HCT116 (cell line): Measurements from ENCODE around the gene CEACAM18. TPM values are rescaled to one million over a fixed set of nuclear protein-coding genes. Genes with fewer than 3 reads are reported as not detected.

ENCODE experiments used
- ATAC-seq: fragments of 200-7000 bp; cut with Tn5 transposase; 2 replicates; pipeline ENCODE4 v1.9.1; 2020; ENCODE audit warnings: mild to moderate bottlenecking, moderate library complexity
- BruUV-seq: library from RNA; stranded (reverse); fragments of 400-500 nt; replicated peaks from 2 replicates; lab custom pipeline; 2021; lab: Mats Ljungman, UMichigan
- CTCF ChIA-PET: fragments of 300-600 bp; sonication (Branson Sonifier 250); formaldehyde crosslinking; loops from one replicate; lab custom pipeline; 2021; ENCODE audit warnings: antibody characterized with exemption; lab: Charles Lee
- POLR2A ChIA-PET: fragments of 300-600, 350-600 bp; sonication (Branson Sonifier 250); formaldehyde crosslinking; loops from one replicate; lab custom pipeline; 2021; ENCODE audit warnings: antibody characterized with exemption; lab: Charles Lee
- RAD21 ChIA-PET, 2 experiments: fragments of 300-600 bp; sonication (Branson Sonifier 250); formaldehyde crosslinking; loops; one replicate each; lab custom pipeline; 2023; ENCODE audit warnings: low total read pairs in 2 of 2; ENCODE audit not compliant: uncharacterized antibody in 2 of 2, unreplicated experiment in 2 of 2, low non-redundant PET in 1 of 2; lab: Charles Lee
- DNase-seq: peaks from one replicate; pipeline ENCODE4 v3.0.0-alpha.2; 2010; ENCODE audit warnings: low read depth, low spot score
- H2AFZ ChIP-seq: fragments of 200-600 bp; shearing (Covaris generic), sonication (generic); 2 replicates; pipeline ENCODE4 v1.6.1; 2017; ENCODE audit warnings: low read depth, mixed run types, mixed read lengths, antibody characterized with exemption, low read length; ENCODE audit not compliant: poor library complexity, severe bottlenecking
- H3K27ac ChIP-seq: 2 replicates; pipeline ENCODE4 v1.5.1; 2012; ENCODE audit warnings: low read depth, low read length
- H3K27me3 ChIP-seq: fragments of 200-600 bp; sonication (generic); 2 replicates; pipeline ENCODE4 v1.6.1; 2016; ENCODE audit warnings: mixed run types, low read length, mixed read lengths; ENCODE audit not compliant: insufficient read depth
- H3K36me3 ChIP-seq, 2 experiments: fragments of 200-500 bp in 1 of 2; fragments of 200-600 bp in 1 of 2; sonication (Bioruptor generic) in 1 of 2; sonication (generic) in 1 of 2; 2 replicates each; pipeline versions ENCODE4 v1.5.1 to v1.6.1; 2014 to 2016; ENCODE audit warnings: low read length in 2 of 2, inconsistent platforms in 1 of 2, mixed read lengths in 1 of 2, mixed run types in 1 of 2; ENCODE audit not compliant: insufficient read depth in 2 of 2, control insufficient read depth in 1 of 2
- H3K4me1 ChIP-seq, 2 experiments: fragments of 200-600 bp in 1 of 2; sonication (generic) in 1 of 2; 2 replicates each; pipeline versions ENCODE4 v1.5.1 to v1.6.1; 2012 to 2017; ENCODE audit warnings: low read length in 2 of 2, inconsistent platforms in 1 of 2, mild to moderate bottlenecking in 1 of 2, mixed read lengths in 1 of 2, mixed run types in 1 of 2, moderate library complexity in 1 of 2; ENCODE audit not compliant: insufficient read depth in 2 of 2, control insufficient read depth in 1 of 2
- H3K4me2 ChIP-seq: fragments of 200-600 bp; sonication (generic); 2 replicates; pipeline ENCODE4 v1.6.1; 2017; ENCODE audit warnings: mixed run types, low read length, mixed read lengths
- H3K4me3 ChIP-seq, 2 experiments: fragments of 200-600 bp in 1 of 2; sonication (generic) in 1 of 2; replicated peaks in 1 of 2; 2 replicates each; pipeline ENCODE4 v1.5.1; 2011 to 2016; ENCODE audit warnings: low read length in 2 of 2, control low read depth in 1 of 2, low read depth in 1 of 2, mild to moderate bottlenecking in 1 of 2, mixed read lengths in 1 of 2, mixed run types in 1 of 2
- H3K79me2 ChIP-seq: fragments of 200-600 bp; sonication (generic); 2 replicates; pipeline ENCODE4 v1.6.1; 2017; ENCODE audit warnings: mild to moderate bottlenecking, mixed run types, low read length, moderate library complexity, mixed read lengths; ENCODE audit not compliant: insufficient read depth
- H3K9ac ChIP-seq: fragments of 200-600 bp; sonication (generic); 2 replicates; pipeline ENCODE4 v1.6.1; 2016; ENCODE audit warnings: low read length, mixed read lengths
- H3K9me2 ChIP-seq: fragments of 200-600 bp; sonication (generic), shearing (Covaris generic); 2 replicates; pipeline ENCODE4 v1.6.1; 2017; ENCODE audit warnings: mixed run types, mild to moderate bottlenecking, moderate library complexity; ENCODE audit not compliant: insufficient read depth
- H3K9me3 ChIP-seq, 2 experiments: fragments of 200-500 bp in 1 of 2; fragments of 200-600 bp in 1 of 2; sonication (Bioruptor generic) in 1 of 2; sonication (generic) in 1 of 2; 2 replicates each; pipeline ENCODE4 v1.6.1; 2014 to 2017; ENCODE audit warnings: low read length in 2 of 2, mixed read lengths in 2 of 2, inconsistent platforms in 1 of 2, low read depth in 1 of 2, mild to moderate bottlenecking in 1 of 2, mixed run types in 1 of 2, moderate library complexity in 1 of 2; ENCODE audit not compliant: control insufficient read depth in 1 of 2, insufficient read depth in 1 of 2
- H4K20me1 ChIP-seq: fragments of 200-600 bp; sonication (generic), shearing (Covaris generic); 2 replicates; pipeline ENCODE4 v1.6.1; 2017; ENCODE audit warnings: mixed run types, mild to moderate bottlenecking, moderate library complexity; ENCODE audit not compliant: insufficient read depth
- ELF1 ChIP-seq: IDR thresholded peaks from 2 replicates; pipeline ENCODE4 v1.6.1; 2012; ENCODE audit warnings: low read depth, borderline replicate concordance
- EZH2 ChIP-seq: fragments of 200-600 bp; sonication (generic); IDR thresholded peaks from 2 replicates; pipeline ENCODE4 v1.6.1; 2017; ENCODE audit warnings: antibody characterized with exemption, mixed run types
- EZH2phosphoT487 ChIP-seq: fragments of 200-600 bp; IDR thresholded peaks from 2 replicates; pipeline ENCODE4 v1.6.1; 2018; ENCODE audit warnings: antibody characterized with exemption, borderline replicate concordance
- JUND ChIP-seq: IDR thresholded peaks from 2 replicates; pipeline ENCODE4 v1.6.1; 2012
- MAX ChIP-seq: IDR thresholded peaks from 2 replicates; pipeline ENCODE4 v1.6.1; 2012
- POLR2A ChIP-seq: IDR thresholded peaks from 2 replicates; pipeline ENCODE4 v1.7.0; 2011; ENCODE audit warnings: borderline replicate concordance; ENCODE audit not compliant: insufficient read depth, insufficient read length; ENCODE audit errors: extremely low read depth
- REST ChIP-seq: IDR thresholded peaks from 2 replicates; pipeline ENCODE4 v1.6.1; 2012; ENCODE audit warnings: low read depth
- SIN3A ChIP-seq: IDR thresholded peaks from 2 replicates; pipeline ENCODE4 v1.6.1; 2012; ENCODE audit warnings: low read depth
- SP1 ChIP-seq: IDR thresholded peaks from 2 replicates; pipeline ENCODE4 v1.6.1; 2012; ENCODE audit warnings: low read depth
- SRF ChIP-seq: IDR thresholded peaks from 2 replicates; pipeline ENCODE4 v1.6.1; 2012; ENCODE audit warnings: low read depth
- YY1 ChIP-seq: IDR thresholded peaks from 2 replicates; pipeline ENCODE4 v1.6.1; 2011; ENCODE audit warnings: low read length, low read depth, moderate library complexity, mild to moderate bottlenecking; ENCODE audit not compliant: insufficient replicate concordance; ENCODE audit errors: extremely low read depth
- ZFX ChIP-seq: fragments of 450-650 bp; IDR thresholded peaks from 2 replicates; pipeline ENCODE4 v1.6.1; 2017
- intact Hi-C: fragments of 100-400 bp; cut with micrococcal nuclease; formaldehyde crosslinking; loops from 2 replicates; pipeline ENCODE4 v1.10.0; 2022
- total RNA-seq: library from RNA; stranded (reverse); gene quantifications from one replicate; pipeline ENCODE4 v1.2.1, GENCODE V29; 2021; ENCODE audit not compliant: unreplicated experiment
- TF ChIP-seq, protein P1 (sequence below): IDR thresholded peaks from 2 replicates; pipeline ENCODE4 v1.6.1; 2011; ENCODE audit warnings: mild to moderate bottlenecking, low read length, moderate library complexity; ENCODE audit not compliant: insufficient replicate concordance; ENCODE audit errors: extremely low read depth
- TF ChIP-seq, protein P2 (sequence below): IDR thresholded peaks from 2 replicates; pipeline ENCODE4 v1.6.1; 2012

The CEACAM18 gene
- total RNA-seq, 1 experiment from 2014 or later = not detected

- ChIA-PET POLR2A (no interaction called here), CTCF (no interaction called here), RAD21 (no interaction called here)
- H3K79me2 ChIP-seq = no peaks in the 10 kb centered on the region
- no peak overlapping the region for H2AFZ ChIP-seq
- no peaks in the 10 kb centered on the region for H3K36me3 ChIP-seq
- no peaks in the 10 kb centered on the region for H3K9me2 ChIP-seq
- ATAC-seq (no peak), DNase-seq (no peak)
- no peak overlapping the region for H3K9ac ChIP-seq
- peaks cover 3 to 10% of the 10 kb centered on the region in 2 experiments; a peak in 2 of 4 replicates for H3K4me1 ChIP-seq
- no peak overlapping the region for H3K27ac ChIP-seq
- no peaks in the 10 kb centered on the region for H4K20me1 ChIP-seq
- H3K27me3 ChIP-seq = peaks cover 10% of the 10 kb centered on the region; the same call in 1 of the 2 replicates
- TF ChIP-seq SP1 = no peak
- no peak for TF ChIP-seq POLR2A
- no peak for TF ChIP-seq EZH2
- TF ChIP-seq, protein P1, sequence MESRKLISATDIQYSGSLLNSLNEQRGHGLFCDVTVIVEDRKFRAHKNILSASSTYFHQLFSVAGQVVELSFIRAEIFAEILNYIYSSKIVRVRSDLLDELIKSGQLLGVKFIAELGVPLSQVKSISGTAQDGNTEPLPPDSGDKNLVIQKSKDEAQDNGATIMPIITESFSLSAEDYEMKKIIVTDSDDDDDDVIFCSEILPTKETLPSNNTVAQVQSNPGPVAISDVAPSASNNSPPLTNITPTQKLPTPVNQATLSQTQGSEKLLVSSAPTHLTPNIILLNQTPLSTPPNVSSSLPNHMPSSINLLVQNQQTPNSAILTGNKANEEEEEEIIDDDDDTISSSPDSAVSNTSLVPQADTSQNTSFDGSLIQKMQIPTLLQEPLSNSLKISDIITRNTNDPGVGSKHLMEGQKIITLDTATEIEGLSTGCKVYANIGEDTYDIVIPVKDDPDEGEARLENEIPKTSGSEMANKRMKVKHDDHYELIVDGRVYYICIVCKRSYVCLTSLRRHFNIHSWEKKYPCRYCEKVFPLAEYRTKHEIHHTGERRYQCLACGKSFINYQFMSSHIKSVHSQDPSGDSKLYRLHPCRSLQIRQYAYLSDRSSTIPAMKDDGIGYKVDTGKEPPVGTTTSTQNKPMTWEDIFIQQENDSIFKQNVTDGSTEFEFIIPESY = no peak
- TF ChIP-seq EZH2phosphoT487 = no peak
- TF ChIP-seq YY1 = no peak
- TF ChIP-seq SRF = no peak
- TF ChIP-seq JUND = no peak
- no peak for TF ChIP-seq ELF1
- TF ChIP-seq, protein P2, sequence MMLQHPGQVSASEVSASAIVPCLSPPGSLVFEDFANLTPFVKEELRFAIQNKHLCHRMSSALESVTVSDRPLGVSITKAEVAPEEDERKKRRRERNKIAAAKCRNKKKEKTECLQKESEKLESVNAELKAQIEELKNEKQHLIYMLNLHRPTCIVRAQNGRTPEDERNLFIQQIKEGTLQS = no peak
- no peak for TF ChIP-seq MAX
- TF ChIP-seq ZFX = no peak
- no peak for TF ChIP-seq SIN3A
- TF ChIP-seq REST = no peak
- H3K4me2 ChIP-seq = no peak overlapping the region
- no TSS peak for BruUV-seq
- H3K9me3 ChIP-seq = no peaks in the 10 kb centered on the region
- intact Hi-C loops = no loop called here
- H3K4me3 ChIP-seq = no peak overlapping the region
Measured at GRCh38 chr19:51479531-51480331, 1.4 kb downstream of the CEACAM18 start.
